H1 (cell line): Measurements from ENCODE around the gene CTAGE1. TPM values are rescaled to one million over a fixed set of nuclear protein-coding genes. Genes with fewer than 3 reads are reported as not detected.

Experiments used
- CTCF ChIA-PET: fragments of 300-600 bp; sonication (Branson Sonifier 250); formaldehyde crosslinking; loops from one replicate; lab custom pipeline; 2021; ENCODE audit not compliant: partially characterized antibody; lab: Charles Lee
- POLR2A ChIA-PET: fragments of 300-600 bp; sonication (Branson Sonifier 250); formaldehyde crosslinking; loops from one replicate; lab custom pipeline; 2021; ENCODE audit warnings: inconsistent platforms; ENCODE audit not compliant: partially characterized antibody; lab: Charles Lee
- DNase-seq, 2 experiments: peaks; one replicate each; pipeline versions ENCODE4 v3.0.0 to v3.0.0-alpha.2; 2010 to 2022; ENCODE audit warnings: low spot score in 2 of 2, low read depth in 1 of 2, mixed read lengths in 1 of 2
- FAIRE-seq: peaks from 2 replicates; lab custom pipeline; 2011; peaks lifted over from hg19 to GRCh38; lab: Jason Lieb, UNC
- H2AFZ ChIP-seq: 2 replicates; pipeline ENCODE4 v1.8.1; 2012; ENCODE audit warnings: low read length, inconsistent platforms
- H2AK5ac ChIP-seq: 2 replicates; pipeline ENCODE4 v1.6.1; 2013; ENCODE audit warnings: low read depth, low read length
- H2BK120ac ChIP-seq: replicated peaks from 2 replicates; pipeline ENCODE3; 2013; ENCODE audit warnings: low read depth, low read length, inconsistent platforms
- H2BK12ac ChIP-seq: 2 replicates; pipeline ENCODE4 v1.6.1; 2013; ENCODE audit warnings: low read depth, low read length
- H2BK15ac ChIP-seq: 2 replicates; pipeline ENCODE4 v1.6.1; 2013; ENCODE audit warnings: low read length
- H2BK20ac ChIP-seq: 2 replicates; pipeline ENCODE4 v1.6.1; 2013; ENCODE audit warnings: low read length
- H2BK5ac ChIP-seq: 2 replicates; pipeline ENCODE4 v1.6.1; 2013; ENCODE audit warnings: low read depth, low read length
- H3K14ac ChIP-seq: 2 replicates; pipeline ENCODE4 v1.6.1; 2013; ENCODE audit warnings: inconsistent platforms; ENCODE audit not compliant: insufficient read length
- H3K18ac ChIP-seq: 2 replicates; pipeline ENCODE4 v1.6.1; 2013; ENCODE audit warnings: low read length; ENCODE audit errors: extremely low read depth
- H3K23ac ChIP-seq: 2 replicates; pipeline ENCODE4 v1.6.1; 2013; ENCODE audit warnings: inconsistent platforms; ENCODE audit not compliant: insufficient read length
- H3K23me2 ChIP-seq: 2 replicates; pipeline ENCODE4 v1.6.1; 2013; ENCODE audit warnings: low read depth, low read length
- H3K27ac ChIP-seq: 2 replicates; pipeline ENCODE4 v1.6.1; 2011; ENCODE audit warnings: low read depth, low read length, inconsistent platforms
- H3K27me3 ChIP-seq, 4 experiments: replicated peaks in 1 of 4; 1 replicate in 1 of 4; 2 replicates in 3 of 4; pipeline versions ENCODE4 v1.6.1 to v1.8.1; 2011 to 2013; ENCODE audit warnings: low read length in 3 of 4, mild to moderate bottlenecking in 3 of 4, inconsistent platforms in 2 of 4, mixed read lengths in 2 of 4, moderate library complexity in 1 of 4; ENCODE audit not compliant: control insufficient read depth in 3 of 4, insufficient read depth in 3 of 4; ENCODE audit errors: extremely low read depth in 1 of 4
- H3K36me3 ChIP-seq, 4 experiments: 2 replicates each; pipeline versions ENCODE4 v1.6.1 to v1.8.1; 2011 to 2013; ENCODE audit warnings: mild to moderate bottlenecking in 4 of 4, low read length in 3 of 4, moderate library complexity in 2 of 4, control low read depth in 1 of 4, inconsistent platforms in 1 of 4; ENCODE audit not compliant: insufficient read depth in 4 of 4, control insufficient read depth in 2 of 4
- H3K4ac ChIP-seq: replicated peaks from 2 replicates; pipeline ENCODE3; 2013; ENCODE audit warnings: low read length, low read depth, mixed read lengths, inconsistent platforms; ENCODE audit not compliant: insufficient read length
- H3K4me1 ChIP-seq, 4 experiments: replicated peaks in 1 of 4; 1 replicate in 1 of 4; 2 replicates in 3 of 4; pipeline versions ENCODE4 v1.6.1 to v1.8.1; 2011 to 2013; ENCODE audit warnings: low read length in 3 of 4, inconsistent platforms in 2 of 4, mixed read lengths in 1 of 4; ENCODE audit not compliant: insufficient read depth in 4 of 4, control insufficient read depth in 3 of 4
- H3K4me2 ChIP-seq, 2 experiments: 2 replicates each; pipeline versions ENCODE4 v1.6.1 to v1.8.1; 2011 to 2013; ENCODE audit warnings: low read depth in 2 of 2, low read length in 2 of 2, control low read depth in 1 of 2, inconsistent platforms in 1 of 2, mild to moderate bottlenecking in 1 of 2; ENCODE audit not compliant: insufficient read depth in 1 of 2
- H3K4me3 ChIP-seq, 4 experiments: fragments of 200-600, 300-600 bp in 1 of 4; sonication (generic), shearing (Covaris generic), sonication (Bioruptor Twin) in 1 of 4; 2 replicates each; pipeline versions ENCODE4 v1.5.1 to v1.8.1; 2011 to 2016; ENCODE audit warnings: low read length in 4 of 4, low read depth in 3 of 4, control low read depth in 2 of 4, inconsistent platforms in 2 of 4, mild to moderate bottlenecking in 2 of 4, mixed read lengths in 1 of 4, moderate library complexity in 1 of 4; ENCODE audit not compliant: insufficient read depth in 2 of 4; ENCODE audit errors: extremely low read depth in 1 of 4
- H3K56ac ChIP-seq: replicated peaks from 2 replicates; pipeline ENCODE3; 2013; ENCODE audit warnings: low read depth, mild to moderate bottlenecking, mixed read lengths, low read length, inconsistent platforms; ENCODE audit not compliant: insufficient read length
- H3K79me1 ChIP-seq: 2 replicates; pipeline ENCODE4 v1.6.1; 2013; ENCODE audit warnings: low read depth, low read length, control low read depth
- H3K79me2 ChIP-seq, 2 experiments: 2 replicates each; pipeline versions ENCODE4 v1.6.1 to v1.8.1; 2012 to 2013; ENCODE audit warnings: low read length in 2 of 2, mild to moderate bottlenecking in 2 of 2, inconsistent platforms in 1 of 2; ENCODE audit not compliant: insufficient read depth in 2 of 2, control insufficient read depth in 1 of 2
- H3K9ac ChIP-seq, 4 experiments: replicated peaks in 1 of 4; 1 replicate in 1 of 4; 2 replicates in 3 of 4; pipeline versions ENCODE4 v1.6.1 to v1.8.1; 2011 to 2013; ENCODE audit warnings: low read depth in 3 of 4, low read length in 3 of 4, control low read depth in 2 of 4, mild to moderate bottlenecking in 2 of 4, moderate library complexity in 2 of 4, inconsistent platforms in 1 of 4; ENCODE audit errors: extremely low read depth in 1 of 4
- H3K9me3 ChIP-seq, 2 experiments: 2 replicates each; pipeline versions ENCODE4 v1.6.1 to v1.8.1; 2012 to 2013; ENCODE audit warnings: mild to moderate bottlenecking in 2 of 2, moderate library complexity in 2 of 2, control low read depth in 1 of 2, inconsistent platforms in 1 of 2, low read depth in 1 of 2, low read length in 1 of 2, mixed read lengths in 1 of 2; ENCODE audit not compliant: insufficient read depth in 2 of 2
- H4K20me1 ChIP-seq, 2 experiments: replicated peaks in 1 of 2; 2 replicates each; pipeline versions ENCODE3 to v1.8.1; 2011 to 2013; ENCODE audit warnings: inconsistent platforms in 2 of 2, low read length in 2 of 2, mild to moderate bottlenecking in 1 of 2; ENCODE audit not compliant: insufficient read depth in 2 of 2, control insufficient read depth in 1 of 2
- H4K5ac ChIP-seq: 2 replicates; pipeline ENCODE4 v1.6.1; 2013; ENCODE audit warnings: low read length, low read depth, mixed read lengths, inconsistent platforms; ENCODE audit not compliant: insufficient read length
- H4K8ac ChIP-seq: 2 replicates; pipeline ENCODE4 v1.8.0; 2013; ENCODE audit warnings: mild to moderate bottlenecking, moderate library complexity, low read length, inconsistent platforms; ENCODE audit not compliant: insufficient read depth; ENCODE audit errors: extremely low read depth
- H4K91ac ChIP-seq: replicated peaks from 2 replicates; pipeline ENCODE3; 2013; ENCODE audit warnings: low read length, mixed read lengths, inconsistent platforms; ENCODE audit not compliant: insufficient read length
- BACH1 ChIP-seq: IDR thresholded peaks from 2 replicates; pipeline ENCODE4 v1.6.1; 2012; ENCODE audit warnings: low read length, improper control_type of control experiment
- CBX5 ChIP-seq: fragments of 300-800, 300-1000 bp; sonication (generic); IDR thresholded peaks from 2 replicates; pipeline ENCODE4 v1.7.1; 2016; ENCODE audit warnings: antibody characterized with exemption, low read length, low read depth
- CBX8 ChIP-seq: fragments of 300-800, 300-1000 bp; sonication (generic); IDR thresholded peaks from 2 replicates; pipeline ENCODE4 v1.7.1; 2016; ENCODE audit warnings: low read depth, low read length, borderline replicate concordance
- GABPA ChIP-seq: IDR thresholded peaks from 2 replicates; pipeline ENCODE4 v1.6.1; 2011; ENCODE audit warnings: mild to moderate bottlenecking, low read length, moderate library complexity, borderline replicate concordance; ENCODE audit not compliant: insufficient read depth
- JUND ChIP-seq: IDR thresholded peaks from 2 replicates; pipeline ENCODE4 v1.6.1; 2011; ENCODE audit warnings: mild to moderate bottlenecking, improper control_type of control experiment, low read length
- KDM1A ChIP-seq: fragments of 200-600, 300-600 bp; sonication (generic); IDR thresholded peaks from 2 replicates; pipeline ENCODE4 v1.7.1; 2016; ENCODE audit warnings: mild to moderate bottlenecking, low read length, borderline replicate concordance
- KDM4A ChIP-seq: IDR thresholded peaks from one replicate; pipeline ENCODE4 v1.7.1; 2012; ENCODE audit warnings: low read depth, mild to moderate bottlenecking, moderate library complexity, low read length, inconsistent platforms; ENCODE audit not compliant: severe bottlenecking
- MAFK ChIP-seq: IDR thresholded peaks from 2 replicates; pipeline ENCODE4 v1.6.1; 2012; ENCODE audit warnings: low read depth, mild to moderate bottlenecking, improper control_type of control experiment, low read length
- PHF8 ChIP-seq: fragments of 200-600 bp; sonication (generic); conservative IDR thresholded peaks from 2 replicates; pipeline ENCODE4 v1.7.1; 2012; ENCODE audit warnings: low read depth, mild to moderate bottlenecking, inconsistent platforms, low read length, moderate library complexity
- SIN3A ChIP-seq, 2 experiments: IDR thresholded peaks in 1 of 2; conservative IDR thresholded peaks in 1 of 2; 2 replicates each; pipeline ENCODE4 v1.6.1; 2011 to 2012; ENCODE audit warnings: low read length in 2 of 2, improper control_type of control experiment in 1 of 2, low read depth in 1 of 2, mild to moderate bottlenecking in 1 of 2
- SIRT6 ChIP-seq: IDR thresholded peaks from one replicate; pipeline ENCODE4 v1.7.1; 2012; ENCODE audit warnings: low read length, inconsistent platforms
- TAF1 ChIP-seq: IDR thresholded peaks from 2 replicates; pipeline ENCODE4 v1.6.1; 2011; ENCODE audit warnings: mild to moderate bottlenecking, low read depth, low read length
- TAF7 ChIP-seq: optimal IDR thresholded peaks from 2 replicates; pipeline ENCODE3; 2011; ENCODE audit warnings: low read depth, mild to moderate bottlenecking, inconsistent platforms, low read length, moderate library complexity, borderline replicate concordance
- WGBS, 2 experiments: shearing (Covaris generic) in 1 of 2; methylation state at CpG; one replicate each; pipeline versions ENCODE4 v1.1.6 to v1.1.7; 2013 to 2015; ENCODE audit warnings: low lambda C conversion rate in 2 of 2, mixed read lengths in 2 of 2, inconsistent platforms in 1 of 2, low coverage in 1 of 2, missing lambda C conversion rate in 1 of 2; ENCODE audit not compliant: insufficient replicate concordance in 2 of 2, insufficient coverage in 1 of 2, insufficient read length in 1 of 2; ENCODE audit errors: extremely low coverage in 1 of 2, missing lambda C conversion rate in 1 of 2; 5-methylcytosine and 5-hydroxymethylcytosine counted together
- polyA plus RNA-seq, 7 experiments: library from polyadenylated mRNA; depleted of rRNA in 3 of 7; stranded (reverse) in 5 of 7; unstranded in 2 of 7; fragments of >200 nt in 5 of 7; fragments of 200-250 nt in 2 of 7; gene quantifications; 1 replicate in 5 of 7; 2 replicates in 1 of 7; 4 replicates in 1 of 7; pipeline versions ENCODE4 v1.2.1 to v1.2.3, GENCODE V29; 2011 to 2013; ENCODE audit warnings: missing spikeins in 2 of 7, mixed read lengths in 2 of 7
- total RNA-seq: library from RNA; stranded (reverse); fragmentation: NEBNext Ultra II Directional; extraction: Animal tissue kit (Norgen Biotek cat#: 25700); gene quantifications from 2 replicates; pipeline ENCODE4 v1.2.1, GENCODE V29; 2021

The CTAGE1 gene
- total and polyA plus RNA-seq, 2 of the 8 experiments (the other 6 are each of a cell fraction or from before 2014, with no cell fraction given) = not detected

GRCh38 chr18:22412176-22412911, 5.4 kb downstream of the CTAGE1 start:
- Histone ChIP-seq H4K8ac (no peak overlapping the region), H3K4me2 (no peak overlapping the region), H3K23ac (no peak overlapping the region), H2BK20ac (no peak overlapping the region), H3K4ac (no peak overlapping the region), H2AK5ac (no peak overlapping the region), H3K9me3 (no peaks in the 10 kb centered on the region), H3K27me3 (no peaks in the 10 kb centered on the region), H3K23me2 (no peaks in the 10 kb centered on the region), H4K91ac (no peak overlapping the region), H3K79me2 (no peaks in the 10 kb centered on the region), H2BK5ac (no peak overlapping the region), H4K5ac (no peak overlapping the region), H2BK12ac (no peak overlapping the region), H3K4me1 (no peaks in the 10 kb centered on the region), H2BK120ac (no peak overlapping the region), H4K20me1 (no peaks in the 10 kb centered on the region), H3K14ac (no peak overlapping the region), H2AFZ (no peak overlapping the region), H3K18ac (no peak overlapping the region), H3K56ac (no peak overlapping the region), H3K27ac (no peak overlapping the region), H3K4me3 (no peak overlapping the region), H3K36me3 (no peaks in the 10 kb centered on the region), H3K9ac (no peak overlapping the region), H2BK15ac (no peak overlapping the region), H3K79me1 (no peaks in the 10 kb centered on the region)
- FAIRE-seq (no peak), DNase-seq (no peak)
- WGBS, 2 experiments = 81% methylated on average over 4 of the region's 4 CpGs; no CpG with 5 or more reads in 1 of the 2 experiments
- TF ChIP-seq JUND (no peak), CBX8 (no peak), CBX5 (no peak), GABPA (no peak), MAFK (no peak), TAF7 (no peak), SIRT6 (no peak), KDM1A (no peak), KDM4A (no peak), SIN3A (conservative IDR thresholded peaks at IDR 0.05 in 1 of 2, IDR thresholded peaks at IDR 0.05 in 1 of 2; ENCODE audit: low read depth in 1 of 2, low read length in 2 of 2) (no peak), PHF8 (no peak), BACH1 (no peak), TAF1 (no peak)
- ChIA-PET POLR2A (no interaction called here), CTCF (interaction anchor here (0.7 to 1.0 kb wide), 2 partner anchors 10 to 34 kb away, joined by 3 read pairs; no protein-coding TSS in a partner anchor)
